NCI-H446 (cell line): ENCODE measurements around the gene RAB44.

Experiments used
- DNase-seq, 2 experiments: peaks; one replicate each; lab custom pipeline; 2025; lab: John Stamatoyannopoulos, UW

The RAB44 gene

GRCh38 chr6:36751833-36752186 is 54.2 kb downstream of the RAB44 start:
- no peak for DNase-seq

GRCh38 chr6:36752187-36752885 is 54.7 kb downstream of the RAB44 start:
- no peak for DNase-seq

DNA sequence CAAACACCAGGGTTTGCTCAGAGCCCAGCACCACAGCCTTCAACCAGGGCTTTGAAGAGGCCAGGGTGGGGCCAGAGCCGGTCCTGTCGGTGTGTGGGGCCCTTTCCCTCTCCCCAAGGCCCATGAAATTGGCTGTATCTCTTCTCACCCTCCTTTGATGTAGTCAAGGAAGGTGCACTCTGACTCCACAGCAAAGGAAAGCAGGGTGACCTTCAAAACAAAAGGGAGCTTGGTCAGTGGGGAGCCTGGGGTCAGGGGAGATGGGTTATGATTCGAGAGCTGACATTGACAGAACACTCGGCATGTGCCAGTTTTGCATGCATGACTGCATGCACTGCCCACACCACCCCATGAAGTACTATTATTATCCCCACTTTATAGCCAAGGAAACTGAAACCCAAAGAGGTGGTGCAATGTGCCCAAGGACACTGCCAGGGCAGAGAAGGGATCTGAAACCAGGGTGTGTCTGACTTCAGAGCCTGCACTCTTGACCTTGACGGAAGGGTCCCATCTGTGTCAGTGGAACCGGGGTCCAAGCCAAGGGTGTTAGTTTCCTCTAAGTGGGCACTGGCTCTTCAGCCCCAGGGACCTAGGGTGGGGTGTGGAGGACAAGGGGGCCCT is 55.4 kb downstream of the RAB44 start:
- DNase-seq, result no peak

DNA sequence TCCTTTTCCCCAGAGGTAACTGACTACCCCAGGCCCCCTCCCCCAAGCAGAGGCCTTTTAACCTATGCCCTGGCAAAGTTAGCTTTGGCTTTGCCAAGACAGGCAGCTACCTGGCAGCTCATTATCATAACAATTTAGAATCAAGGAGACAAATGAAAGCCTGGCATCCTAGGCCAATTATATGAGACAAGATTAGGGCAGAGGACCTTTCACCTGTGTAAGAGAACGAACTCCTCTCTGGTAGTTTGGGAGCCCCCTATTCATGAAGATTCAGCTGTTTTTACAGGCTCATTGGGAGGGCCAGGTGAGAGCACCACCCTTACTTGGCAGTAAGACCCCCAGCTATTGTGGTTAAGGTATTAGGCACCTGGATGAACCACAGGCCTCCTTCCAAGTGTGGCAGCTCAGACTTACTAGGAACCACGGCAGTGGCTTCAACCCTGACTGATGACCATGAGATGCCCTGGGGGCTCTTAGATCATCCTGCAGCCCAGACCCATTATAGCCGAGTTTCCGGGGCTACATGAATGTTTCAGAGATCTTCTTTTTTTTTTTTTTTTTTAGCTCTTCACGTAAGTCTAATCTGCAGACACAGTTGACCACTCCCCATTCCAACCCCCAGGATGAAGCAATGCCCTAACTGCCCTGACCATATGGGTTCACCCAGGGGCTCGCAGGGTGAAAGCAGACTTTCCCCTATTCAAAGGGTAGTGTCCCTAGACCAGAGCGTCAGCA is 56.2 kb downstream of the RAB44 start:
- DNase-seq, result no peak

DNA sequence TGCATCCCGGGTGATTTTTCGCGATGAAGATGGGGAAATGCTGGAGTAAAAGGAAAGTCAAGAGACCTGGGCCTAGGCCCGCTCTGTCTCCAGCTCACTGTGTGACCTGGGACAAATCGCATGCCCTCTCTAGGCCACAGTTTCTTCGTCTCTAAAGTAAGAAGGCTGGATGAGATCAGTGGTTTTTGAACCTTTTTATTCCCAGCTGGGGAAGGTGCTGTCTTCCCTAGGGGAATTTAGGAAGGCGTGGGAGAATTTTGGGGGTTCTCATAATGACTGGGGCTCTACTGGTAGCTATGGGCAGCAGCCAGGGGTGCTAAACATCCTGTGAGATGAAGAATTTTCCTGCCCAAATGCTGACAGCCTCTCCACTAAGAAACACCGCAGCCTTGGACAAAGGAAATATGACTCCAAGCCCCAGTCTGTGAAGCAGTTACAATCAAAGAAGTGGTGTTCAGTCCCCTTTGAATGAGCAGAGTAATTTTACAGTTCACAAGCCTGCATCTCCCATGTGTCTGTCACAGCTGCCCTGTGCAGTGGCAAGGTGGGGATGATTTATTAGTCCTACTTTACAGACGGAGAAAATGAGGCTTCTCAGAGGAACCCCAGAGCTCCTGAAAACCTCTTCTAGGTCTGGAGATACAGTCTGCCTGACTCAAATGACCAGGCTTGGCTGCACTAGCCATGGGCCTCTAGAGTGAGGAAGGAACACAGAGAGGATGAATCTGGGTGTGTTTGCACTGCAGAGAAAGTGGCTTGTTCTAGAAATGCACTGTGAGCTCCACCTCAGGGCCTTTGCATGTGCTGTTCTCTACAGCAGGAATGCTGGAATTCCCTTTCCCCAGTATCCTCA is 57.2 kb downstream of the RAB44 start:
- DNase-seq, result no peak

- no peak for DNase-seq
These were observed 58.1 kb downstream of the RAB44 start for GRCh38 chr6:36755435-36756348.

DNA sequence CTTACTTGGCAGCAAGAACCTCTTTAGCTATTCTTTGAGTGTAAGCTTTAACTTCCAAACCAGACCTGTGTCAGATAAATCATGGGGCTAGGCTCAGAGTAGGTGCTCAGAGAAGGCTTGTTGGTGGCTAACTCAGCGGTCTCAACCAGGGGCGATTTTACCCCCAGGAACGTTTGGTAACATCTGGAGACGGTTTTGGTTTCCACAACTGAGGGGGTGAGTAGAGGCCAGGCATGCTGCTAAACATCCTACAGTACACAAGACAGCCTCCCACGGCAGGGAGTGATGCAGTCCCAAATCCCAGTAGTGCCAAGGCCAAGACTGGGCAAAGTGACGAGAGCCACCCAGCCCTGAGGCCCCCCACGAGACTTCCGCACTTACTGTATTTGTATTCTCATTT is 59.2 kb downstream of the RAB44 start:
- no peak for DNase-seq

DNA sequence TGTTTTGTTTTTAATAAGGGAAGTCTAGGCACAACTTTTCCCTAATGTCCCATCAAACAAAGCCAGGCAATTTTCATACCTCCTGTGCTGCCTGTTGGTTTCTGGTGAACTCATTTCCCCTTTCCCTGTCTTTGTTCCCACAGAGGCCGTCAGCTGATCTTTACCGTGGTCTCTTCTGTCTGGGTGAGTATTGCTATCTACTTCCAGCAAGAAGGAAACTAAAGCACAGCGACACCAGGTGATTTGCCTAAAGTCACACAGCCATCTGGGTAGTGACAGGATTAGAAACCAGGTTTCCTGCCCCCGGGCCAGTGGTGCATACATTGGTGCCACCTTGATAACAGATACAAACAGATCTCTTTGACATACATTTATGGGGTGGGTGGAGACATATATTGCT is 59.6 kb downstream of the RAB44 start:
- no peak for DNase-seq

DNA sequence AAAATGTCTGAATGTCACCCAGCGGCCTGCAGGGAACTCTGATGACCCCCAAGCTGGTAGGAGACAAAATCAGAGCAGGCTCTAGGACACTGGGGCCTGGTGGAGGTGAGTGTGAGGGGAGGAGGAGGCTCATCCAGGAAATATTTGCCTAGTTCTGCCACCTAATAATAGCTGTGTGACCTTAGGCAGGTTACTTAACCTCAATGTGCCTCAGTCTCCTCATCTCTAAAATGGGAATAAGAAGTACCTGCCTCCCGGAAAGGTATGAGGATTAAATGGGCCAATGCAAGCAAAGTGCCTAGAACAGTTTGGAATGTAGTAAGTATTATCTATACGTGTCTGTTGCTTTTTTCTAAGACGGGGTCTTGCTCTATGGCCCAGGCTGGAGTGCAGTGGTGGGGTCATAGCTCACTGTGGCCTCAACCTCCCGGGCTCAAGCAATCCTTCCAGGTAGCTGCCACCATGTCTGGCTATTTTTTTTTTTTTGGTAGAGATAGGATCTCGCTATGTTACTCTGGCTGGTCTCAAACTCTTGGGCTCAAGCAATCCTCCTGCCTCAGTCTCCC is 60.4 kb downstream of the RAB44 start:
- DNase-seq, result no peak

DNA sequence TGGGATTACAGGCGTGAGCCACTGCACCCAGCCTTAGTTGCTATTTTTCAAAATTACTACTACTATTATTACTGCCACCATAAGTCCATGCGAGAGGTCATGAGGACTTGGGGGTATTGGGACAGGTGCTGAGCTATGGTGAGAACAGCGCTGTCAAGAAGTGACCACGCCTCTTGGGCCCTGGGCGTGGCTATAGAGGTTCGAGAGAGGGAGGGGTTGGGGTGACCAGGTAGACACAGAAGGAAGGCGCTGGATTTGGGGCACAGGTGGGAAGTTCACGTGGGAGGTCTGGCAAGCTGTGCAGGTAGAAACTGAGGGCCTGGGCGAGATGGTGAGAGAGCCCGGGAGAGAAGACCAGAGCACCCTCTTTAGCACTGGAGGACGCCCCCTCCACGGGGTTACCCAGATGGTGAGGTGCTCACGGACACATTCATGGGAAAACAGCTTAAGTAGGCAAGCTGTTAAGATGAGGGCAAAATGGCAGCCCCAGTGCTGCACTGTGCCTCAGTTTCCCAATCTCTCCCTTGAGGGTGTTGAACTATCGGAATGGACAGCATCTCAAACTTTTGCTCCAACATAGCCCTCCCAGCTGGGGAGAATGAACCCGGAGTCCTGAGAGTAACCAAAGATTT is 61.0 kb downstream of the RAB44 start:
- DNase-seq, result no peak

DNA sequence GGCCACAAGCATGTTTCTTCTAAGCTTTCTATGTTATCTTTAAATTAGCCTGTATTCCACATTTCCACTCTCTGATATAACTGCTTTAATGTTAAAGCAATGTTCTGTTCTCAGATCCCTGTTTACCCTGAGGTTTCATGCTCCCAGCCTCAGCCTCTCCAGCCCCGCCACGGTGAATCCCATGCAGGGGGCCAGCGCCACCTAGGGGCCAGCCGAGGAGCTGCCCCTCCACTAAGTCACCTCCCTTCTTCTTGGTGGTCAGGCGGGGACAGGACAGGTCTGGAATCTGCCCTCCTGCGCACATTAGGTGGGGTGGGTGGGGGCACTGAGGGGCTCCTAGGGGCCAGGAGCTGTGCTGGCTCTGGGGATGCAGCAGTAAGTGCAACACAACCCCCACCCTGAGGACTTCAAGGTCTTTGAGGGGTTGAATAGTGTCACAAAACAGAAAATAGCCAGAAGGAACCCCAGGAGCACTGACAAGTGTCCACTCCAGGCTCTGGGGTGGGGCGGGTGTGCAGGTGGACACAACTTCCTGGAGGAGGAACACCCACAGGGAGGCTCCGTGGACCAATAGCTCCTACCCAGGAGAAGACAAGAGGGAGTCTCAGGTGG is 61.6 kb downstream of the RAB44 start:
- DNase-seq, result peak; percentile 21 to 77

GRCh38 chr6:36760685-36761435 is 63.2 kb downstream of the RAB44 start:
- DNase-seq, result no peak

- DNase-seq, result no peak
These were observed 64.5 kb downstream of the RAB44 start for GRCh38 chr6:36762123-36762522.

DNA sequence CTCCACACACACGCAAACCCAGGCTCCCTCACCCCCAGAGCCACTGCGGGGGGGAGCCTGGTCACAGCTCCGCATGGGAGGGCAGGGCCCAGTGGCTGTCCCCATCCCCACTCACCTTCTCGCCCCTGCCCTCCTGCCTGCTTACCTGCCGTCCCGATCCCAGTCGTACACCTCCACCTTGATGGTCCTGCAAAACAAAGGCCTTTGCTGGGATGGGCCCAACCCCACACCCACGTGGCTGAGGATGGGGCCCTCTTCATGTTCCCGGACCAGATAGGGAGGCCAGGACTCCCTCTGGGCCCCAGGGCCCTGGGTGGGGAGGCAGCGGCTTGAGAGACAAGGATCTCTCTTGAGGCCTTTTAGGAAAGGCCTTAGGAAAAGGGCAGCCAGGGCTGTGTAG is 67.6 kb downstream of the RAB44 start:
- DNase-seq, result no peak

DNA sequence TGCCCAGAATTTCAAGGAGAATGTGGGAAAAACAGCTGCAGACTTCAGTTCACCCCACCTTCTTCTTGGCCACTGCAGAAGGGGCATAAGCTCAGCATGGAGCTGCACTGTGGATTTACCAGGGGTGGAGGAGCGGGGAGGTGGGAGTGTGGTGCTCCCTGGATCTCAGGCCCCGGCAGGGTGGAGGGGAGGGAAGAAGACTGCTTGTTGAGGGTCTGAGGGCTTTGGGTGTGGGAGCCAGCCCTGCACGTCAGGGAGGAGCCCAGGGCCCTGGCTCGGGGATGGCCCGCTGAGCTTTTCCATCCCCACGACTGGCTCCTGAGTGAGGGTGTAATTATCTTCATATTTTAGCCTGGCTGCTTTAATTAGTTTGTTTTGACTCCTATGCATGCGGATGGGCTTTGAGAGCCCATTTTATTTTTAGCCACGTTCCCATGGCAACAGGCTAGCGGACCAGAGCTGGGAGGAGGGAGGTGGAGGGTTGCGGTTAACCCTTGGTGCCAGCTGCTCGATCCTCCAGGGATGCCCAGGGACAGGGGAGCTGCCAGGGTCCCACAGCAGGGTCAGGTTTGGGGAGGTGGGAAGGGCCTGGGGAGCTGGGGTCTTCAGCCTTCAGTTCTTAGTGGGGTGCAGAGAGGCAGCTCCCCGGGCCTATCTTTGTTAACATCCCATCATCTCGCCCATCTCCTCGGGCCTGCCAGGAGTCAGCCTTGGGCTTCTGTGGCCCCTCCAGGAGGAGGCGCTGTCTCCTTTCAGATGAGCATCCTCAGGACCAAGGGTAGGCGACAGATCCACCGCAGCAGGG is 68.2 kb downstream of the RAB44 start:
- DNase-seq, result peak; percentile 66 to 90

DNA sequence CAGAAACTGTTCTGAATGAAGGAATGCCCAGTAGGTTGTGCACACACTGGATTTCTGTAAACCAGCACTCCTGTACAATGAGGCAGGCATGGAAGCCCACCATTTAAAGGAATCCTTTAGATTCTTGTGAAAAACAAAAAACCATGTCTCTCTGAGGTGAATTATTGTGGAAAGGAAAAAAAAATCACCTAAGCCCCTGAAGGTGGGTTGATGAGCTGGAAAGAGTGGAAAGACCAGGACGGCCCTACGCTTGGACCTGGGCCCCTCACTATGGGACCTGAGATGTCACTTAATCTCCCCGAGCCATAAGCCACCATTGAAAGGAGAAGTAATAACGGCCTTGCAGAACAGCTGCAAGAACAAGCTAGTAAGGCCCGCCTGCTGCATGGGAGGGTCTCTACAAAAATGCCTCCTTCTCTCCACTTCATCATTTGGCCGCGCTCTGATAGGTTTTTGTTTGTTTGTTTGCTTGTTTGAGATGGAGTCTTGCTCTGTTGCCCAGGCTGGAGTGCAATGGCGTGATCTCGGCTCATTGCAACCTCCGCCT is 68.8 kb downstream of the RAB44 start:
- DNase-seq, result no peak

- DNase-seq, result no peak
These were observed 71.6 kb downstream of the RAB44 start for GRCh38 chr6:36769183-36769675.
